GM12874 (cell line): ENCODE results near the gene KCNH8.

Experiments
- CTCF ChIP-seq: IDR thresholded peaks from 2 replicates; pipeline ENCODE4 v1.5.1; 2011; ENCODE audit warnings: low read depth, mild to moderate bottlenecking, control low read depth, low read length, moderate library complexity; ENCODE audit not compliant: insufficient read depth

KCNH8 gene

GRCh38 chr3:19488939-19489338 is 340.6 kb downstream of the KCNH8 start:
- TF ChIP-seq CTCF: no peak

GRCh38 chr3:19489936-19490335 is 341.6 kb downstream of the KCNH8 start:
- TF ChIP-seq CTCF: no peak

DNA sequence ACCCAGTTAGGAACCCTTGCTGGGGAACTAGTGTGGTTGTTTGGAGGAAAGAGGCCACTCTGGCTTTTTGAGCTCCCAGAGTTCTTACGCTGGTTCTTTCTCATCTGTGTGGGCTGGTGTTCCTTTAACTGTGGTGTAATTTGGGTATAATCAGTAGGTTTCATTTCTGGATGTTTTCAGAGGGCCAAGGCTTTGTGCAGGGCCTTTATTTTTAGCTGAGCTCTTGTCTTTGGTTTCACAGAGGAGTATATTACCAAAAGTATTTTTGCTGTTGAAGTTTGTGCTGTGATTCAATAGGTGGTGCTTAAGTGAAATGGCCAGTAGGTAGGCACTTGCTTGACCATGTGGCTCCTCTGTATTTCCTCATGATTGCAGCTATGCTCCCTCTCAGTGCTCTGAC is 357.9 kb downstream of the KCNH8 start:
- TF ChIP-seq CTCF: no peak

DNA sequence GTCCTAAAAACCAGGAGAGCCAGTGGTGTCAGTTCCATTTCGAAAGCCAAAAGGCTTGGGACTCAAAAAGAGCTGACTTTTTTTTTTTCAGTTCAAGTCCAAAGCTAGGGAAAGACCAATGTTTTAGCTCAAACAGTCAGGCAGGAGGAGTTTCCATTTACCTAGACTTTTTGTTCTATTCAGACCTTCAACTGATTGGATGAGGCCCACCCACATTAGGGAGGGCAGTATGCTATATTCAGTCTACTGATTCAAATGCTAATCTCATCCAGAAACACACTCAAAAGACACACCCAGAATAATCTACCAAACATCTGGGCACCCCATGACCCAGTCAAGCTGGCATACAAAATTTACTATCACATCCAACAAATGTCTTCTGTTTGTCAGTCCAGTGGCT is 374.0 kb downstream of the KCNH8 start:
- no peak for TF ChIP-seq CTCF

GRCh38 chr3:19526071-19526470 is 377.8 kb downstream of the KCNH8 start:
- no peak for TF ChIP-seq CTCF

DNA sequence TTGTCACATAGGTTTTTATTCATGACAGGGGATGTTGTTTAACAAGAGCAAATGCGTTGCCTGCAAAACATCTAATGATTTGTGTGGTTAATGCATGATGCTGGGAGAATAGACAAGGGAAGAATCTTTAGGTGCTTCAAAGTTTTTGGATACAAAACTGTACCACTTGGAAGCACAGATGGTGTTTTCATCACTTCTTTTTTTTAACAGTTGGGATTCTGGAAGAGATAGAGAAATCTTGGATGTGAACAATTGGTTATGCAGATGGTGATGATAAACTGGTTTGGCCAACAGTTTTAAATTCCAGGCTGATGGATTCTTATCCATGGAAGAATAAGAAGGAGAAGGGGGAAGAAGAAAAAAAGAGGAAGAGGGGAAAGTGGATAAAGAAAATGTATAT is 379.4 kb downstream of the KCNH8 start:
- no peak for TF ChIP-seq CTCF

- TF ChIP-seq CTCF: no peak
Observed at GRCh38 chr3:19531426-19531825, 383.1 kb downstream of the KCNH8 start.

GRCh38 chr3:19539518-19540392 is 391.4 kb downstream of the KCNH8 start:
- no peak for TF ChIP-seq CTCF
